Loucy (cell line): Measurements from ENCODE around the gene DAG1.

Experiments used
- H2AFZ ChIP-seq: fragments of 200-600 bp; sonication (generic); 2 replicates; pipeline ENCODE4 v1.6.0; 2016; ENCODE audit warnings: antibody characterized with exemption, mild to moderate bottlenecking, low read length, moderate library complexity
- H3F3A ChIP-seq: fragments of 200-600 bp; 2 replicates; pipeline ENCODE4 v1.6.0; 2016; ENCODE audit warnings: antibody characterized with exemption, low read depth, mild to moderate bottlenecking
- H3K27me3 ChIP-seq: fragments of 200-600 bp; sonication (generic); 2 replicates; pipeline ENCODE4 v1.6.1; 2014; ENCODE audit warnings: low read length, mild to moderate bottlenecking; ENCODE audit not compliant: insufficient read depth, poor library complexity, severe bottlenecking
- H3K36me3 ChIP-seq: fragments of 200-600 bp; sonication (generic); 2 replicates; pipeline ENCODE4 v1.6.1; 2016; ENCODE audit warnings: low read length; ENCODE audit not compliant: insufficient read depth
- H3K4me1 ChIP-seq: fragments of 200-600 bp; sonication (generic); 2 replicates; pipeline ENCODE4 v1.5.1; 2014; ENCODE audit warnings: low read length, mild to moderate bottlenecking; ENCODE audit not compliant: insufficient read depth, poor library complexity, severe bottlenecking
- H3K4me2 ChIP-seq: fragments of 200-600 bp; sonication (generic); 2 replicates; pipeline ENCODE4 v1.6.0; 2014; ENCODE audit warnings: antibody characterized with exemption, low read length, low read depth, mild to moderate bottlenecking; ENCODE audit not compliant: poor library complexity, severe bottlenecking
- H3K4me3 ChIP-seq: fragments of 200-600 bp; sonication (generic); 2 replicates; pipeline ENCODE4 v1.5.1; 2014; ENCODE audit warnings: low read length, mild to moderate bottlenecking, mixed read lengths; ENCODE audit not compliant: poor library complexity, severe bottlenecking
- H3K79me2 ChIP-seq: fragments of 200-600 bp; sonication (generic); 2 replicates; pipeline ENCODE4 v1.6.1; 2014; ENCODE audit warnings: low read length; ENCODE audit not compliant: insufficient read depth
- H3K9ac ChIP-seq: fragments of 200-600 bp; sonication (generic); 2 replicates; pipeline ENCODE4 v1.6.0; 2014; ENCODE audit warnings: mild to moderate bottlenecking, low read depth, low read length, moderate library complexity; ENCODE audit not compliant: poor library complexity, severe bottlenecking
- H3K9me2 ChIP-seq: fragments of 200-600 bp; sonication (generic); replicated peaks from 2 replicates; pipeline ENCODE4 v1.6.1; 2016; ENCODE audit warnings: low read depth, low read length, mixed read lengths
- H3K9me3 ChIP-seq: fragments of 200-600 bp; sonication (generic); 2 replicates; pipeline ENCODE4 v1.6.1; 2014; ENCODE audit warnings: mild to moderate bottlenecking, antibody characterized with exemption, low read length, low read depth; ENCODE audit not compliant: insufficient read depth
- H4K20me1 ChIP-seq: fragments of 200-600 bp; sonication (generic); 2 replicates; pipeline ENCODE4 v1.6.0; 2014; ENCODE audit warnings: antibody characterized with exemption, low read length, mild to moderate bottlenecking; ENCODE audit not compliant: insufficient read depth, poor library complexity, severe bottlenecking
- CTCF ChIP-seq: fragments of 200-600 bp; sonication (generic); conservative IDR thresholded peaks from 2 replicates; pipeline ENCODE4 v1.5.1; 2014; ENCODE audit warnings: mild to moderate bottlenecking, antibody characterized with exemption, low read length
- EZH2phosphoT487 ChIP-seq: fragments of 200-600 bp; IDR thresholded peaks from 2 replicates; pipeline ENCODE4 v1.6.1; 2018; ENCODE audit warnings: antibody characterized with exemption, mild to moderate bottlenecking, moderate library complexity, borderline replicate concordance

DAG1 gene

GRCh38 chr3:49552087-49552486, 82.0 kb downstream of the DAG1 start:
- no peaks in the 10 kb centered on the region for H3K9me2 ChIP-seq
- H3K4me2 ChIP-seq, result no peak overlapping the region
- no peaks in the 10 kb centered on the region for H3K9me3 ChIP-seq
- no peaks in the 10 kb centered on the region for H3K36me3 ChIP-seq
- H3K4me3 ChIP-seq, result no peak overlapping the region
- H3K4me1 ChIP-seq, result peaks cover 8% of the 10 kb centered on the region
- no peaks in the 10 kb centered on the region for H3K27me3 ChIP-seq
- H3F3A ChIP-seq, result no peaks in the 10 kb centered on the region
- TF ChIP-seq CTCF, result no peak
- no peak for TF ChIP-seq EZH2phosphoT487
- no peak overlapping the region for H3K9ac ChIP-seq
- H4K20me1 ChIP-seq, result no peaks in the 10 kb centered on the region
- no peak overlapping the region for H2AFZ ChIP-seq
- H3K79me2 ChIP-seq, result no peaks in the 10 kb centered on the region

GRCh38 chr3:49553324-49553691, 83.2 kb downstream of the DAG1 start:
- no peaks in the 10 kb centered on the region for H3K27me3 ChIP-seq
- peak overlapping the region; percentile 96 for H3K4me2 ChIP-seq
- no peaks in the 10 kb centered on the region for H3K36me3 ChIP-seq
- peak overlapping the region; percentile 71 for H3K9ac ChIP-seq
- H2AFZ ChIP-seq, result peak overlapping the region; percentile 100; the same call in 1 of the 2 replicates
- H3K4me1 ChIP-seq, result peaks cover 8% of the 10 kb centered on the region
- H4K20me1 ChIP-seq, result no peaks in the 10 kb centered on the region
- H3K9me3 ChIP-seq, result no peaks in the 10 kb centered on the region
- no peaks in the 10 kb centered on the region for H3K9me2 ChIP-seq
- no peak for TF ChIP-seq EZH2phosphoT487
- TF ChIP-seq CTCF, result no peak
- no peaks in the 10 kb centered on the region for H3K79me2 ChIP-seq
- H3K4me3 ChIP-seq, result peak overlapping the region; percentile 94
- no peaks in the 10 kb centered on the region for H3F3A ChIP-seq

GRCh38 chr3:49553692-49554632, 83.9 kb downstream of the DAG1 start, which contains the start of gene BSN:
TSS of gene BSN (plus strand) at chr3:49554477. CDS start at chr3:49554603, 126 bp downstream.
- Histone ChIP-seq H3K36me3 (no peaks in the 10 kb centered on the region), H3F3A (no peaks in the 10 kb centered on the region), H3K9me3 (no peaks in the 10 kb centered on the region), H3K4me1 (peaks cover 8% of the 10 kb centered on the region), H3K27me3 (no peaks in the 10 kb centered on the region), H3K4me2 (peak within 1 kb of the TSS; percentile 96), H3K9ac (peak within 1 kb of the TSS; percentile 71), H2AFZ (peak within 1 kb of the TSS; percentile 100), H3K9me2 (no peaks in the 10 kb centered on the region), H3K79me2 (no peaks in the 10 kb centered on the region), H3K4me3 (peak within 1 kb of the TSS; percentile 94), H4K20me1 (no peaks in the 10 kb centered on the region)
- TF ChIP-seq EZH2phosphoT487 (no peak), CTCF (no peak)
